ENCODE results near the gene POMC.
"Not testable (repeated sequence)": the region's sequence is repeated elsewhere in the genome, so short reads cannot be mapped to it uniquely, and the experiment has no call there.

The POMC gene

GRCh38 chr2:25176541-25177181, 8.3 kb upstream of the POMC start:
- no peak for DNase-seq (ENCODE audit: low read depth)

GRCh38 chr2:25176138-25176537, 7.8 kb upstream of the POMC start:
- no peak for DNase-seq (ENCODE audit: low read depth)

DNA sequence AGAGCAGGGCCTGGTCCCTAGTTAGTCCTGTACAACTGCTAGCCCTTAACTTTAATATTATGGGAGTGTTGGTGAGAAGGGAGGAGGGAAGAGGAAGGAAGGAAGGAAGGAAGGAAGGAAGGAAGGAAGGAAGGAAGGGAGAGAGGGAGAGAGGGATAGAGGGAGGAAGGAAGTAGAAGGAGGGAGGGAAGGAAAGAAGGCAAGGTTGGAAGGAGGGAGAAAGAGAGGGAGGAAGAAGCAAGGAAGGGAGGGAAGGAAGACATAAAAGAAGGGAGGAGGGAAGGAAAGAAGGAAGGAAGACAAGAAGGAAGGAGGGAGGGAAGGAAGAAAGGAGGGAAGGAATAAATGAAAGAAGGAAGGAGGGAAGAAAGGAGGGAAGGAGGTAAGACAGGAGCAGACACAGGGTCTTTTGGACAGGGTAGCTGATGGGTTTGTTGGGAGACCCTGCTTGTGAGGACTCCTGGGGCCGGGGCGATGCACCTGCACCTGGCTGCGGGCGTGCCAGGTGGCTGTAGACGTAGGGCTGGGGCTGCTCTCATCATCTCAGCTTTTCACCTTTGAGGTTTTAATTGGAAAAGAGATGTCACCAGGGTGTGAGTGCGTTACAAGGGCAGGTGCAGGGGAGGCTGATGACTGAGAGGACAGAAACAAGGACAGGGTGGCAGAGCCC, 5.9 kb upstream of the POMC start:
- DNase-seq (ENCODE audit: low read depth) = no peak

- DNase-seq (ENCODE audit: low read depth) = no peak
These were observed 5.3 kb upstream of the POMC start for GRCh38 chr2:25173719-25174118.

DNA sequence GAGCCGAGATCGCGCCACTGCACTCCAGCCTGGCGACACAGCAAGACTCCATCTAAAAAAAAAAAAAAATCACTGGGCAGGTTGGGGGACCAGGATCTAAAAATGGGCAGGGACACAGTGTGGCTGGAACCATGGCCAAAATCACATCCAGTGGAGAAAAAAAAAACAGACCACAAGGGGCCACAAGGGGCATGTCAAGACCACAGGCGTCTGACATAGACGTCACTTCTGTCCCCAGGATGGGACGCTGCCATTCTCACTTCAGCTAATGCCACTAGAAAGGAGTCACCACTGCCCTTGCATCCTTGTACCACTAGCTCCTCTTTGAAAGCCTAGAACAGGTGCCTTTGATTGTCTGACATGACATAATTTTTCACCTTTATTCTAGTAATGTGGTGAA, 2.5 kb upstream of the POMC start:
- no peak for DNase-seq (ENCODE audit: low read depth)

- DNase-seq (ENCODE audit: low read depth) = no peak
These were observed 692 bp upstream of the POMC start for GRCh38 chr2:25169073-25169470.

DNA sequence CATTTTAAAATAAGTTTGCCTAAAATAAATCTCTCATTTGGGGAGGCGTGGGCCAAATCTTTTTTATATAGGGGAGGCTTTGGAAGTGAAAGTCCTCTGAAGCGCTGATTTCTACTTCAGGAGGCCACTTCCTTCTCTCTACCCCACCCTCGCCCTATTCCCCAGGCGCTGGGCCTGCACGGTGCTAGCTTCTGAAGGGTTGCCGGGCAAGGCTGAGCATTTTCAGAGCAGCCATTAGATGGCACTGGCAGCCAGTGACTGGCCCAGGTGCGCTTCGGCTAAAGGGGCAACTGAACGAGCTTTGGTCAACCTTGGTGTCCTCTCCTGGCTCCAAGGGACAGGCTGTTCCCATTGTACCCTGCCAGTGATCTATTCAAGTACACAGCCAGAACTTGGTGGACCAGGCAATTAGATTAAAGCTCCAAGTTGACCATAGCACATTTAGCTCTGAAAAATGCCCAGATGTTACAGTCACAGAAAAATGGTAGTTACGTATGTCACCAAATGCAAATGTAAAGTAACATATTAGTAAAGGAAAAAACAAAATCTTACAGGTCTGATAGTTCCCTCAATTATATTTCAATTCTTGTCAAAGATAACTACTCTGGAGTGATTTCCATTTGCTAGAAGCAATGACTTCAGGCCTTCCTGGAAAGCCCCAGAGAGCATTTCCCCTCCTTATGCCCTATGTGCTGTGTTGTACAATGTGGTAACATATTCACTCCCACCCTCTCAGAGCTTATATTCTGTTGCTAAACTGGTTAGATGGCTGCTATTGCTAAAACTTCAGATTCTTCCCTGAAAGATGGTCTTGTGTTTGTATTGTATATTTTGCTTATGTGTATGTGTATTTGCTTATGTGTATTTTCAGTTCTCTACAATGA, 2.1 kb downstream of the POMC start:
- DNase-seq (ENCODE audit: low read depth) = no peak

DNA sequence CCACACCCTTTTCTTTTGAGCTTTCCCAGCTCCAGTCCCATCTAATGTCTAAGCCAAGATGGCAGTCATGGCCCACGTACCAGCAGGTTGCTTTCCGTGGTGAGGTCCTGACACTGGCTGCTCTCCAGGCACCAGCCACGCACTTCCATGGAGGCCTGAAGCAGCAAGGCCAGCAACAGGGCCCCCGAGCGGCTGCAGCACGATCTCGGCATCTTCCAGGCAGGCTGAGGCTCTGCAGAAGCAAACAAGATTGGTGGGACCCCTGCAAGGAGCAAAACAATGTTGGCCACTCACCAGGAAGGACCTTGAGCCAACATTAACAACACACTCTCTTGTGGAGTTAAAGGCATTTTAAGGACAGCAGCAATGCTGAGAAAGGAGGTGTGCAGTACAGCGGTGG, 3.8 kb downstream of the POMC start:
- no peak for DNase-seq (ENCODE audit: low read depth)

DNA sequence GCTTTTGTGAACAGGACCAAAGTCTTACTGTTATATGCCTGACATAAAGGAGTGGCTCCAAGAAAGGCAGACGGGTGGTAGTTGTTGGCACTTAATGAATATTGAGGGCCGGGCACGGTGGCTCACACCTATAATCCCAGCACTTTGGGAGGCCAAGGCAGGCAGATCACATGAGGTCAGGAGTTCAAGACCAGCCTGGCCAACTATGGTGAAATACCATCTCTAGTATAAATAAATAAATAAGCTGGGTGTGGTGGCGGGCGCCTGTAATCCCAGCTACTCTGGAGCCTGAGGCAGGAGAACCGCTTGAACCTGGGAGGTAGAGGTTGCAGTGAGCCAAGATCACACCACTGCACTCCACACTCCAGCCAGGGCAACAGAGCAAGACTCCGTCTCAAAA, 6.3 kb downstream of the POMC start:
- DNase-seq (ENCODE audit: low read depth) = not testable (repeated sequence)

DNA sequence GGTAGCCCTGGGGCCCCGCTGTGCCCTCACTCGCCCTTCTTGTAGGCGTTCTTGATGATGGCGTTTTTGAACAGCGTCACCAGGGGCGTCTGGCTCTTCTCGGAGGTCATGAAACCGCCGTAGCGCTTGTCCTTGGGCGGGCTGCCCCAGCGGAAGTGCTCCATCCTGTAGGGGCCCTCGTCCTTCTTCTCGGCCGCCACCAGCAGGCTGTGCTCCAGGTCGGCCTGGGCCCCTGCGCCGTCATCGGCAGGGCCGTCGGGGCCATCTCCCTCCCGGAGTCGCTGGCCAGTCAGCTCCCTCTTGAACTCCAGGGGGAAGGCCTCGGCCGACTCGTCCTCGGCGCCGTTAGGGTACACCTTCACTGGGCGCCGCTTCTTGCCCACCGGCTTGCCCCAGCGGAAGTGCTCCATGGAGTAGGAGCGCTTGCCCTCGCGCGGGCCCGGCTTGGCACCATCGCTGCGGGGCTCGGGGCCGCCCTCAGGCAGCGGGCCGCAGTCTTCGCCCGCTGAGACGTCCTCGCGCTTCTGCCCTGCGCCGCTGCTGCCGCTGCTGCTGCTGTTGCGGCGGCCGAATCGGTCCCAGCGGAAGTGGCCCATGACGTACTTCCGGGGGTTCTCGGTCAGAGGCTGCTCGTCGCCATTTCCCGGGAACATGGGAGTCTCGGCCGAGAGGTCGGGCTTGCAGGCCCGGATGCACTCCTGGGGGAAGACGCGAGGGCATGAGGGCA, 7.2 kb downstream of the POMC start:
- peak; percentile 53 for DNase-seq (ENCODE audit: low read depth)

- no peak for DNase-seq (ENCODE audit: low read depth)
These were observed 8.0 kb downstream of the POMC start for GRCh38 chr2:25160376-25160775.

DNA sequence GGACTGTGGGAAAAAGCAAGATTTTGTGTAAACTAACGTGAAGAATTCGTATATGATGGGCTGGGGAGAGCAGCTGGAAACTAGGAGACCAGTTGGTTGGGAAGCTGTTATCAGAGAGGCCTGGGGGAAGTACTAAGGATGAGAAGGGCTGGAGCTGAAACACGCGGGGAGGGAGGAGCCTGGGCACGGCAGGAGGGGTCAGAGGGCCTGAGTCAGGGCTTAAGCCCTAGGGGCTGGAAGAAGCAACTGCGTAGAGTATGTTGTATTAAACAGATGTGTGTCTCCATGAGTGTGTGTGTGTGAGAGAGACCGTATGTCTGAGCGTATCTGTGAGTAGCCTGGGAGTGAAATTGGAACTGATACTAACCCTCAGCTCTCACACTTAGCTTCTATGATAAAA, 8.4 kb downstream of the POMC start:
- DNase-seq (ENCODE audit: low read depth) = no peak

DNA sequence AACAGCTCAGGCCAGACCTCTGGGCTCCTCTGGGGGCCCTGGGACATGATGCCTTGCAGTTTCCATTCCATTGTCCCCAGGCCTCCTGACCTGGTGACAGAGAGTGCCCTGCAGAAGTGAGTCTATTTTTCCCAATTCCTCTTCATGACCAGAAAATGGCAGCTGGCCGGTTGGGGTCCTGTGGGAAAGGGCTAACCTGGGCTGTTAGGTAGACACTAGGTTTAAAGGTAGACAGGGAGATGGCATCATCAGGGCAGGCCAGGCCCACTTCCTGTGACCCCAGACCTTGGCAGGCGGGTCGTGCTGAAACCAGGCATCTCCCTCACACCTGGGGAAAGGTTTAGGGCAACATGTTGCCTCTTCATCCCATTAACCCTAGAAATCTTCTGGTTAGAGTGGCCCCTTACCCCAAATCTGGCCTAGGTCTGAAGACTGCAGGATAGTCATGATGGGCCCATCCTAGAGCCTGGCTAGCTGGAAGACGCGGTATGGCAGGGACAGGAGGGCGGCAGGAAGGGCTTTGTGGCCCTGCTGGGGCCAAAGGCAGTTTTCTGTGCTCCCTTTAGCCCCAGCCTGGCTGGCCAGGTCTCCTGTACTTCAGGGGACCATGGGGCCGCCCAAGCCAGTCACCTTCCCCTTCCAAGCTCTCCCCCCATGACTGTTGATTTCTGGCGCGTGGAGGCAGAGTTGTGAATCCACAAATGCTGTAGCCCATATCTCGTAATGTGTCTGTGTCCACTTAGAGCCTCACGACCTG, 10.1 kb downstream of the POMC start:
- no peak for DNase-seq (ENCODE audit: low read depth)

GRCh38 chr2:25155401-25155800, 13.0 kb downstream of the POMC start:
- no peak for DNase-seq (ENCODE audit: low read depth)

GRCh38 chr2:25151718-25152117, 16.7 kb downstream of the POMC start:
- DNase-seq (ENCODE audit: low read depth) = no peak

DNA sequence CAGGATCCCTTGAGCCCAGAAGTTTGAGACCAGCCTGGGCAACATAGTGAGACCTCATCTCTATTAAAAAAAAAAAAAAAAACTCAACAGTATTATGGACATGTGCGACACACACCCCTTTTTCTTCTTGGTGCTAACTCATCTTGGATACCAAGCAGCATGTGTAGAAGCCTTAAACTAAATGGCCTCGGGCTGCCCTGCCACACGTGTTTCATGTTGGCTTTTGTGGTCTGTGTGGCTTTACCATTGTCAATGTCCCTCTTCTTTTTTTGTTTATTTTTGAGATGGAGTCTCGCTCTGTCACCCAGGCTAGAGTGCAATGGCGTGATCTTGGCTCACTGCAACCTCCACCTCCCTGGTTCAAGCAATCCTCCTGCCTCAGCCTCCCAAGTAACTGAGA, 17.4 kb downstream of the POMC start:
- DNase-seq (ENCODE audit: low read depth) = not testable (repeated sequence)

- DNase-seq (ENCODE audit: low read depth) = no peak
These were observed 18.7 kb downstream of the POMC start for GRCh38 chr2:25149646-25150045.

DNA sequence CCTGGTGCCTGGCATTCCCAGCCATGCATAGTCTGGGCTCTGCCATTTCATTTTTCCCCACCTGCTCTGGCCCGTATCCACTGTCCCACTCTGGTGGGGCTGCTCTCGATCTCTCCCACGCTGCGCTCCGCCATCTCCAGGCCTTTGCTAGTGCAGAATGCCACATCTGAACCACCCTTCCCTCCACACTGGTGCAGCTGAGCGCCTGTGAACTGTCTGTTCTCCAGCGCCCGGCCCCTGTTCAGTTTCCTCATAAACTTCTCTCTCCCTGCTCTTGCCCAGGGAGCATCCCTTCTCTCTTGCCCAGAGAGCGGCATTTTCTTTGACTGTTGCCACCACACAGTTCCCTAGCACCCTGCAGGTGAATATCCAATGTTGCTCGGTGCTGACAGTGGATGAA, 21.5 kb downstream of the POMC start:
- no peak for DNase-seq (ENCODE audit: low read depth)

GRCh38 chr2:25145803-25146202, 22.6 kb downstream of the POMC start:
- no peak for DNase-seq (ENCODE audit: low read depth)

DNA sequence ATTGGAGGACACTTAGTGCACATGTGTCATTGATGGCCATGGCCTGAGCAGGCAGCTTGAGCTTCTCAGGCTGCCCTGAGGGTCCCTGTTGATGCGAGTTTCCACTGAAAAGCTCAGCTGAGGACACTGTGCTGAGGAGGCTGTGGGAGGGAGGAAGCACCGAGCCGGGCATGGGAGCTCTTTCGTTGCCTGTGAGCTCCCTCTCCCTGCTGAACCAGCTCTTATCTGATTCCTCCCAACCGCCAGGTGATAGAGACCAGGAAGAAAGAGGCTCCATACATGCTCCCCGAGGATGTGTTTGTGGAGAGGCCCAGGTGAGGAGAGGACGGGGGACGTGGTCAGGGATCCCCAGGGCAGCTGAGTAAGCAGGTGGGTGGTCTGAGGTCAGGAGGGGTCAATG, 27.3 kb downstream of the POMC start:
- no peak for DNase-seq (ENCODE audit: low read depth)

GRCh38 chr2:25140535-25140934, 27.8 kb downstream of the POMC start:
- not testable (repeated sequence) for DNase-seq (ENCODE audit: low read depth)

- DNase-seq (ENCODE audit: low read depth) = no peak
These were observed 35.7 kb downstream of the POMC start for GRCh38 chr2:25132693-25133092.
